ENCODE data around the gene EFCC1. TPM values are rescaled to one million over a fixed set of nuclear protein-coding genes. Genes with fewer than 3 reads are reported as not detected.

EFCC1 gene
- total RNA-seq, 4 donors from 2014 or later, result 0.22 to 2.1 (median 1.9) TPM

- H3K27me3 ChIP-seq, result peaks cover 0 to 57% of the 10 kb centered on the region in 2 donors
- H3K9me3 ChIP-seq, result no peaks in the 10 kb centered on the region
- WGBS, 2 donors, result 10 to 22% methylated on average over 15 of the region's 15 CpGs
- peak overlapping the region in 2 of 4 donors; percentile 70 to 74 for H3K27ac ChIP-seq
- no peak for DNase-seq (ENCODE audit: low spot score in 2 of 2)
- no peaks in the 10 kb centered on the region for H3K36me3 ChIP-seq
- peaks cover 0 to 45% (median 6%) of the 10 kb centered on the region in 4 donors for H3K4me1 ChIP-seq
- H3K4me3 ChIP-seq, result peak overlapping the region; percentile 34 to 59 (median 40)
- TF ChIP-seq POLR2A (IDR thresholded peaks at IDR 0.05) (no peak), EP300 (IDR thresholded peaks at IDR 0.05) (no peak)
- TF ChIP-seq, protein P1, sequence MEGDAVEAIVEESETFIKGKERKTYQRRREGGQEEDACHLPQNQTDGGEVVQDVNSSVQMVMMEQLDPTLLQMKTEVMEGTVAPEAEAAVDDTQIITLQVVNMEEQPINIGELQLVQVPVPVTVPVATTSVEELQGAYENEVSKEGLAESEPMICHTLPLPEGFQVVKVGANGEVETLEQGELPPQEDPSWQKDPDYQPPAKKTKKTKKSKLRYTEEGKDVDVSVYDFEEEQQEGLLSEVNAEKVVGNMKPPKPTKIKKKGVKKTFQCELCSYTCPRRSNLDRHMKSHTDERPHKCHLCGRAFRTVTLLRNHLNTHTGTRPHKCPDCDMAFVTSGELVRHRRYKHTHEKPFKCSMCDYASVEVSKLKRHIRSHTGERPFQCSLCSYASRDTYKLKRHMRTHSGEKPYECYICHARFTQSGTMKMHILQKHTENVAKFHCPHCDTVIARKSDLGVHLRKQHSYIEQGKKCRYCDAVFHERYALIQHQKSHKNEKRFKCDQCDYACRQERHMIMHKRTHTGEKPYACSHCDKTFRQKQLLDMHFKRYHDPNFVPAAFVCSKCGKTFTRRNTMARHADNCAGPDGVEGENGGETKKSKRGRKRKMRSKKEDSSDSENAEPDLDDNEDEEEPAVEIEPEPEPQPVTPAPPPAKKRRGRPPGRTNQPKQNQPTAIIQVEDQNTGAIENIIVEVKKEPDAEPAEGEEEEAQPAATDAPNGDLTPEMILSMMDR (IDR thresholded peaks at IDR 0.05), result no peak
Measured at GRCh38 chr3:129000742-129001100, 383 bp upstream of the EFCC1 start.

GRCh38 chr3:129001806-129002572 is 885 bp downstream of the EFCC1 start:
- Histone ChIP-seq H3K27ac (peak overlapping the region in 1 of 4 donors; percentile 74), H3K4me3 (peak overlapping the region; percentile 34 to 59 (median 40)), H3K4me1 (peaks cover 0 to 48% (median 6%) of the 10 kb centered on the region in 4 donors), H3K27me3 (peaks cover 0 to 55% of the 10 kb centered on the region in 2 donors), H3K9me3 (no peaks in the 10 kb centered on the region), H3K36me3 (no peaks in the 10 kb centered on the region)
- DNase-seq (ENCODE audit: low spot score in 2 of 2), result no peak
- 2% methylated on average over 38 to 61 of the region's 81 CpGs for WGBS, 2 donors
- no peak for TF ChIP-seq EP300 (IDR thresholded peaks at IDR 0.05)
- TF ChIP-seq, protein P1 (IDR thresholded peaks at IDR 0.05), result no peak
- no peak for TF ChIP-seq POLR2A (IDR thresholded peaks at IDR 0.05)

GRCh38 chr3:129002573-129003569 is 1.8 kb downstream of the EFCC1 start:
- no peak for TF ChIP-seq POLR2A (IDR thresholded peaks at IDR 0.05)
- no peak for TF ChIP-seq EP300 (IDR thresholded peaks at IDR 0.05)
- TF ChIP-seq, protein P1 (IDR thresholded peaks at IDR 0.05), result no peak
- WGBS, 2 donors, result 40 to 49% methylated on average over 28 of the region's 28 CpGs
- peak overlapping the region in 1 of 4 donors; percentile 59 for H3K4me3 ChIP-seq

DNA sequence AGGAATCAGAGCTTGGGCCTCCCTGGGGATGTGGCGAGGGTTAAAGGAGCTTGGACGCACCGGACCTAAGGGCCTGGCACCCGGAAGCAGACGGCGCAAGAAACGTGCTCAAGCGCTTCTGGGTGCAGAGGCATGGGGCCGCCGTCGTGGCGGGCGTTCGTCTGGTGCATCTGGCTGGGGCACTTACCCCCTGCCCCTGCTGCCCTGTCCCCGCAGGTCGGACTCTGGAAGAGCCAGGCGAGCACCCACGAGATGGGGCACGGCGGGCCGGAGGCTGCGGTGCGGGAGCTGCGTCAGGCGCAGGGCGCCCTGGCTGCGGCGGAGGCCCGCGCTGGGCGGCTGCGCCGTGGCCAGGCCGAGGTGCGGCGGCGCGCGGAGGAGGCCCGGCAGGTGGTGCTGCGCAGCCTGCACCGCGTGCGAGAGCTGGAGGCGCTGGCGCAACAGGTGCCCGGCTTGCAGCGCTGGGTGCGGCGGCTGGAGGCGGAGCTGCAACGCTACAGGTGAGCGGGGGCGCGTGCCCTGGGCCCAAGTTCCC is 2.5 kb downstream of the EFCC1 start:
- H3K27me3 ChIP-seq, result peaks cover 0 to 55% of the 10 kb centered on the region in 2 donors
- DNase-seq (ENCODE audit: low spot score in 2 of 2), result no peak
- TF ChIP-seq EP300 (IDR thresholded peaks at IDR 0.05), result no peak
- TF ChIP-seq, protein P1 (IDR thresholded peaks at IDR 0.05), result peak in 1 of 5 experiments; percentile 11

More at GRCh38 chr3:129002573-129003569, 1.8 kb downstream of the EFCC1 start:
- no peaks in the 10 kb centered on the region for H3K9me3 ChIP-seq
- peaks cover 0 to 55% of the 10 kb centered on the region in 2 donors for H3K27me3 ChIP-seq
- no peak for DNase-seq (ENCODE audit: low spot score in 2 of 2)
- H3K36me3 ChIP-seq, result no peaks in the 10 kb centered on the region
- H3K27ac ChIP-seq, result no peak overlapping the region
- H3K4me1 ChIP-seq, result peaks cover 0 to 48% (median 6%) of the 10 kb centered on the region in 4 donors

More for the DNA sequence above, 2.5 kb downstream of the EFCC1 start:
- Histone ChIP-seq H3K27ac (no peak overlapping the region), H3K4me1 (peaks cover 0 to 45% (median 6%) of the 10 kb centered on the region in 4 donors), H3K9me3 (no peaks in the 10 kb centered on the region), H3K36me3 (no peaks in the 10 kb centered on the region), H3K4me3 (no peak overlapping the region)
- 11 to 16% methylated on average over 20 to 23 of the region's 55 CpGs for WGBS, 2 donors

Data from tibial nerve (tissue), 4 donors.